Measurements from ENCODE around the gene RPS19BP1.
A peak's percentile ranks its signal among the peaks of the same experiment; 100 is the strongest.
"Not testable (repeated sequence)": the region's sequence is repeated elsewhere in the genome, so short reads cannot be mapped to it uniquely, and the experiment has no call there.

Gene RPS19BP1

GRCh38 chr22:39527481-39527961, 5.0 kb downstream of the RPS19BP1 start:
- DNase-seq = no peak

DNA sequence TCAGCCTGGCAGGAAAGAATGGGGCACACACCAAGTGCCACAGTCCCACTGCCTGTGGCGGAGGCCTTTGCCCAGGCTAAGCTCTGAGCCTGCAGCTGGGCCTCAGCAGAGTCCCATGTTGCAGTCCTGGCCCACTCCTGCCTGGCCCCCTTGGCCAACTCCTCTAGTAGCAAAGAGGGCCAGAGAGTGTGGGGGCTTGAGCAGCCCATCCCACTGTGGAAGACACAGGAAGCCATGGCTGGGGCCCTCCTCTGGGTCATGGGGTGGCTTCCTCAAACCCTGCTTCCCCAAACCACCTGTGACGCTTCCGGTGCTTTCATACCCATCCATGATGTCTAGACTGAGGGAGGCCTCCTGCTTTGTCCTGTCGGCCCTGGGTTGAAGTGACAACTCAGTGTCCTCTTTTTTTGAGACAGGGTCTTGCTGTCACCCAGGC, 5.8 kb downstream of the RPS19BP1 start:
- no peak for DNase-seq

GRCh38 chr22:39525658-39525975, 6.9 kb downstream of the RPS19BP1 start:
- no peak for DNase-seq

DNA sequence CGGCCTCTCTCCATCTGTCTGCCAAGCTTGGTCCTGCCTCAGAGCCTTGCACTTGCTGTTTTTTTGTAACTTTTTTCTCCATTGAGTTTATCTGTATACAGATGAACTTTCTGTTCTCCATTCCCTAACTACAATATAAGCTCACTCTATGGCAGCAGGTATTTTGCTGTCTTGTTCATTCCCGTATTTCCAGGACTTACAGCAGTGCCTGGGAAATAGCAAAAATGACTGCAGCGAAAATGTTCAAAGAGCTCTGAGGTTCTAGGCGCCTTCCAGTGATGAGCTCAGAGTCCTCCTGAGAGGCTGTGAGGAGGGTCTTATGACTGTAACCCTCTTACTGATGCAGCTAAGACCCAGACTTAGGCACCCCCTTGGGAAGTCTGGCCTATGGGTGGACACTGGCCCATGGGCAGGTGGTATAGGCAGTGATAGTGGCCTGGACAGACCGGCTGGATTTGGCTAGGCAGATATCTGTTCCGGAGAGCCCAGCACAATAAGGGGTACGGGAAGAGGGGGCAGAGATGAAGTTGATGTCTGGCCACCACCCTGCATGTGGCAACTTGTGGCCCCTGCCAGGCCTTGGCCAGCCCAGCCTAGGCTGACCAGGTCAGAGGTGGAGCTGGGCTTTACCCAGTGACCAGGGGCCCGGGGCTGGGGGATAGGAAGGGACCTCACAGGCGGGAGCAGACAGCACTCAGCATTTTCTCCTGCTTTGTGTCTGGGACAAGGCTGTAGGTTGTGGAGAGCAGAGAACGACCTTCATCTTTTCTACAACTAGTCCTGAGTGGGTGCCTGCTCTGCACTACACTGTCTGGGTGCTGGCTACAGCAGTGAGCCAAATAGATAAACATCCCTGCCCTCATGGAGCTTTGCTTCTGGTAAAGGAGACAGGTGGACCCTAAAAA, 7.5 kb downstream of the RPS19BP1 start:
- DNase-seq = no peak

GRCh38 chr22:39524089-39524752, 8.3 kb downstream of the RPS19BP1 start:
- DNase-seq = no peak

DNA sequence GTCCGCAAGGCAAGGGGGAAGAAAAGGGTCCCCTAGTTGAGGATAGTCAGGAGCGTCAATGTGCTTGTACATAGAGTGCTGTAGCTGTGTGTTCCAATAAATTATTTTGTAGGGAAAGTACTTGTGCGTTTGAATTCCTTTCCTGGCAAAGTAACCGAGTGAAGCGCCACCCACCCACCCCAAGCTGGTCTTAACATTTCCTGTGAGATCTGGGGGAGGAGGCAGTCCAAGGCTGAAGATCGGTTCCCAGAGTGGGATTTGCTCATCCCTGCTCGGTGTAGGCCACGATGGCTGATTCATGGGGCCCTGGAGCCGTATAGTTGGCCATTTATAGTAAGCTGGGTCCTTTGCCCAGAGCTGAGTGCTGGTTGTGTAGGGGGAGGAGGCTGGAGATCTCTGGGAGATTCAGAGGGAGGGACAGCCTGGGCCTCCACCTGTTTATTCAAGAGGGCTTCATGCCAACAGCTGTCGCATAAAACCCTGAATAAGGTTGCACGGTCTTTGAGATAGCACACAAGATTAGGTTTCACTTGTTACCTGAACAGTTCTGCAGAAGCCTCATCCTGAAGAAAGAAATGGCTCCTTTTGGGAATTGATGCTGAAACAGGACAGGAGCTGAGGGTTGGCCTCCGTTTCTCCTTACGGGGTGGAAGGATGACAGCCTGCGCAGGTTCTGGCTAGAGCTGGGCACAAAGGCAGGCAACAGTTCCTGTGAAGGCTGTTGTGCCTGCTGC, 9.8 kb downstream of the RPS19BP1 start:
- no peak for DNase-seq

GRCh38 chr22:39522091-39522490, 10.5 kb downstream of the RPS19BP1 start:
- not testable (repeated sequence) for DNase-seq

- DNase-seq = not testable (repeated sequence)
Measured at GRCh38 chr22:39521106-39521885, 11.3 kb downstream of the RPS19BP1 start.

DNA sequence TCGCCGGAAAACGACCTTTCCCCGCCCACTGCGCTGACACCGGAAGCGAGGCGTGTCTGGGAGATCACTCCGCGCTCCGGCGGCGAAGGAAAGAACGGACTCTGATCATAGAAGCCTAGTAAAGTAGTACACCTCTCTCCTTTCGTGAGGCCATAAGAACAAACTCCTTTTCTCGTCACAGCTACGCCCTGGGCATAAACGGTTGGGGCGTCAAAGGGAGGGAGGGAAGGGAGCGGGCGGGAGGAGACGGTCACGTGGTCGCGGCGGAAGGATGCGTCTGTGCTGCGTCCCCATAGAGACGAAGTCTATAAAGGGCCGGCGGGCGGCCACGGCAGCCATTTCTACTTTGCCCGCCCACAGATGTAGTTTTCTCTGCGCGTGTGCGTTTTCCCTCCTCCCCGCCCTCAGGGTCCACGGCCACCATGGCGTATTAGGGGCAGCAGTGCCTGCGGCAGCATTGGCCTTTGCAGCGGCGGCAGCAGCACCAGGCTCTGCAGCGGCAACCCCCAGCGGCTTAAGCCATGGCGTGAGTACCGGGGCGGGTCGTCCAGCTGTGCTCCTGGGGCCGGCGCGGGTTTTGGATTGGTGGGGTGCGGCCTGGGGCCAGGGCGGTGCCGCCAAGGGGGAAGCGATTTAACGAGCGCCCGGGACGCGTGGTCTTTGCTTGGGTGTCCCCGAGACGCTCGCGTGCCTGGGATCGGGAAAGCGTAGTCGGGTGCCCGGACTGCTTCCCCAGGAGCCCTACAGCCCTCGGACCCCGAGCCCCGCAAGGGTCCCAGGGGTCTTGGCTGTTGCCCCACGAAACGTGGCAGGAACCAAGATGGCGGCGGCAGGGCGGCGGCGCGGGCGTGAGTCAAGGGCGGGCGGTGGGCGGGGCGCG, 12.1 kb downstream of the RPS19BP1 start, which contains the start of gene ATF4:
TSS of gene ATF4 (plus strand) at position 337 of the 880 bp plus-strand sequence. CDS start 884 bp downstream, outside the sequence.
- peak; percentile 69 for DNase-seq

- peak; percentile 92 for DNase-seq
Measured at GRCh38 chr22:39519681-39520225, 12.8 kb downstream of the RPS19BP1 start.

DNA sequence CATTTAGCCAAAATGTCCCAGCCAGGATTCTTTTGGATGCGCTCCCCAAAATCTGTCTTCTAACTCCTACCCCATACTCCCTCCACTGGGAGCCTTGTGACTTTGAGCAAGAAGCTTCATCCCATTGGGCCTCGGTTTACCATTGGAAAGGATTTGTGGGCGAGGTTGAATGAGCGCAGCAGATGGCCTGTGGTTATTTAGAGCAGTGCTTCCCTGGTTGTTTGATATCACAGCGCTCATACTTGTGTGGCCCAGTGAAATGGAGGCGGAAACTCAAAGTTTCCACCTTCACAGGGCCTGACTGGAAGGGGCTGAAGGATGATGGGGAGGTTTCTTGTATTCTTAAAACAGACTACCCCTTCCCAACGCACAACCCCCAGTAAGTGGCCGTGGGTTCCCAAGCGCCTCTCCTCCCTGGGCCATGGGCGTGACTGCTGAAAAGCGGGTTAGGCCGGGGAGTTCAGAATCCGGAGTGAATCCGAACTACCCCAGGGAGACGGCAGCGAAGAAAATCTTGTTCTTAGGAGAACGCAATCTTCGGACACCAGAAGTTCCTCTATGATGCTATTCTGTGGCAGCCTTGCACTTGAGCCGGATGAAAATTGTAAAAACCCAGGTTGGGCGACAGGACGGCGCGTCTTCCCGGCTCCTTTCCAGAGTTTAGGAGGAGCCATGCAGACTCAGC, 13.4 kb downstream of the RPS19BP1 start:
- DNase-seq = no peak

DNA sequence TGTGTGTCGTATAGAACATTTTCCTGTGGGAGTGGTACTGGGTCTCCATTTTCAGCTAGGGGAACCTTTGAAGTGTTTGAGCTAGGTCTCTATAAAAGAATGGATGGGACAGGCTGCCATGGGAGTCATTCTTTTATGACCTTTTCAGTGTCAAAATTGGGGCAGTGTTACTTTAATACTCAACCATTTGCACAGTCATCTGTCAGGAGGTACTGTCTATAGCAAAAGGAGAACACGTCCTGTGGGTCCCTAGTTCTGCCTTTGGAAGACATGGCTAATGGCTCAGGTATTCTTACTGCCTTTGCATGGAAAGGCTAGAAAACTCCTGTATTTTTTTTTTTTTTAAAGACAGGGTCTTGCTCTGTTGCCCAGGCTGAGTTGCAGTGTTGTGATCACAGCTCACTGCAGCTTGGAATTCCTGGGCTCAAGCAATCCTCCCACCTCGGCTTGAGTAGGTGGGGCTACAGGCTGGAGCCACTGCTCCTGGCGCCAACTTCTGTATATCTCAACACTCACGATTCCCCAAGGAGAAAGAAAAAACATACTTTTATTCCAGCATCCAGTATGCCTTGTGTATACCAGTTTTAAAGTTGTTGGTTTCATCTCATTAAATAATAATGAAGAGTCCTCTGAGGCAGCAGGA, 14.3 kb downstream of the RPS19BP1 start:
- DNase-seq = no peak

DNA sequence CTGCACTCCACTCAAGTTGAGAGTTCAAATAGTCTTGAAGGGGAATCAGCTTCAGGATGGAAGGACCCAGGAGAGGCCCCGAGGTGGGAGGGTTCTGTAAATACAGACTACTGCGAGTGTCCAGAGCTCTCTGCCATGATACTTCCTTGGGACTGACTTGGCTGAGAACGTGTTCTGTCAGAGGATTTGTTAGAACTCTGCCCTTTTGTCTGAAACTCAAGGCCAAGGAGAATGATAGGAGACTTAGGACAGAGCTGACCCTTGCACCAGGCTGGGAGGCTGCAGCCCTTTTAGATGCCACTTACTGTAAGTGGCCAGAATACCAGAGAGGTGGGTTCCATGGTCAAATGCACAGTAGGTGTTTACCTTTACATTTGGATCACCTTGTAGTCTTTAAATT, 15.1 kb downstream of the RPS19BP1 start:
- DNase-seq = no peak

DNA sequence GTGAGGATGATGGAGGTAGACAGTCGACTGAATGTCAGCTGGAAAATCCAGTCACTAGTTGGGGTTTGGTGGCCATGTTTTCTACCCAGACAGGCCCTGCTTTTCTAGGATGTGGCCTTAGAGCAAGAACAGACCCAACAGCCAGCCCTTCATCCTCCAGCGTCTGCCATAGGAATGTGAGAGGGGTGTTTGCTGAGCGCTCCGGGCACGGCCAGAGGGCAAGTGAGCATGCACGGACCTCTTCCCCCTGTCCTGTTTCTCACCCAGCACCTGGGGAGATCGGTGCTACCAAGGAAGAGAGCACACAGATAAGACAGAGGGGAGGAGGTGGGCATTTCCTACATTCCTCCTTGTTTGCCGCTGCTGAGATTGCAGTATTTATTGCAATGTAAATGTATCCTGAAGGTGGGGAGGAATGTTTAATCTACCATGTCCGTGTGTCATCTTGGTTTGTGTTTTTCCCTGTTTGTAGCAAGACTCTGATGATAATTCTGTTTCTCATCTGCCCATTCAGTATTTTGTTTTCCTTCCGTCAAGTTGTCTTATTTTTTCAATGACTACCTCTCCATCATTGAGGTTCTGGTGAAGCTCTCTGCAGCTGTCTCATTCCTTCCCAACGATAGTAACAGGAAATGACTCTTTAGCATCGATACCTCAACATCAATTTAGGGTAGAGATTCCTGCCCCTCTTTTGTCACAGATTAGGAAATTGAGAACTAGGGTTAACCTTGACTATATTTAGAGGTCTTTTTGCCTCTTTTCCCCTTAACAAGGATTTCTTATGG, 17.1 kb downstream of the RPS19BP1 start:
- DNase-seq = no peak

GRCh38 chr22:39514373-39514973, 18.1 kb downstream of the RPS19BP1 start:
- DNase-seq = no peak

GRCh38 chr22:39513791-39514190, 18.8 kb downstream of the RPS19BP1 start:
- DNase-seq = no peak

- DNase-seq = no peak
Measured at GRCh38 chr22:39512026-39512425, 20.5 kb downstream of the RPS19BP1 start.

- no peak for DNase-seq
Measured at GRCh38 chr22:39511226-39511625, 21.3 kb downstream of the RPS19BP1 start.
